ENCODE data around the gene IL1RL1.

The IL1RL1 gene

DNA sequence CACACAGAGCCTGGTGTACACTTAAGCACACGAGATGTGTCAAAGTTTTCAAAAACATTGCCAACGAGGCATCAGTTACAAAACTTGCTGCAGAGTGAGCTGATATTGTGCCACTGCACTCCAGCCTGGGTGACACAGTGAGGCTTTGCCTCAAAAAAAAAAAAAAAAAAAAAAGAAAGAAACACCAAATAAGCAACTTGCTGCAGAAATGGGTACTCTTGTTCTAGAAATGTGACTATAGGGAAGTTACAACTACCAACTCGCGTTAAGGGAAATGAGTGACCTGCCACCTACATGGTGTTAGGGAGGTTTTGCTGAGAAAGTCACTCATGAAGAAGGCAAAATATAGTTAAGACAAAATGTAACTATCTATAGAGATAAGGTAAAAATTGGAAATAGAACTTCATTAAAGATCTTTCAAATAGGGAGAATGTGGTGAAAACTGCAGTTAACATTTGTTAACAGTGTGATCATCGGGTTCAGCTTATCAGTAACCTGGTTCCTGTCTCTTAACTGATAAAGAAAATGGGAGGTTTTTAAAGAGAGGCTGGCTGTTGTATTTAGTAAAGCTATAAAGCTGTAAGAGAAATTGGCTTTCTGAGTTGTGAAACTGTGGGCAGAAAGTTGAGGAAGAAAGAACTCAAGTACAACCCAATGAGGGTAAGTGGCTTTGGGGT is at the start of gene IL1RL1:
IL1RL1 (plus strand) TSS at position 600 of the 677 bp plus-strand sequence. CDS start 26,702 bp downstream, outside the sequence.
- no peak for DNase-seq

- peak; percentile 28 for DNase-seq
These were observed 48.9 kb upstream of the IL1RL1 start for GRCh38 chr2:102262216-102263129.

DNA sequence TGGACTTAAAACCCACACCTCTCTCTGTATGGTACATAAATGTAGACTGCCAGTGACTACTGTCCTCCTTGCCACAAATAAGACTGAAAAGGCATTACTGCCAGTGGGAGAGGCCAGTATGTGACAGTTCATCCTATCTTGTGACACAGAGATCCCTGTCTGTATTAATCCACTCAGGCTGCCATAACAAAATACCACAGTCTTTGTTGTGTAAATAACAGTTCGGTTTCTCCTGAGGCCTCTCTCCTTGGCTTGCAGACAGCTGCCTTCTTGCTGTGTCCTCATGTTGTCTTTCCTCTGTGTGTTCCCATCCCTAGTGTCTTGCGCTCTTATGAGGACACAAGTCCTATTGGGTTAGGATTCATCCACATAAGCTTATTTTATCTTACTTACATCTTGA is 46.4 kb upstream of the IL1RL1 start:
- no peak for DNase-seq

GRCh38 chr2:102266204-102266603 is 45.2 kb upstream of the IL1RL1 start:
- no peak for DNase-seq

DNA sequence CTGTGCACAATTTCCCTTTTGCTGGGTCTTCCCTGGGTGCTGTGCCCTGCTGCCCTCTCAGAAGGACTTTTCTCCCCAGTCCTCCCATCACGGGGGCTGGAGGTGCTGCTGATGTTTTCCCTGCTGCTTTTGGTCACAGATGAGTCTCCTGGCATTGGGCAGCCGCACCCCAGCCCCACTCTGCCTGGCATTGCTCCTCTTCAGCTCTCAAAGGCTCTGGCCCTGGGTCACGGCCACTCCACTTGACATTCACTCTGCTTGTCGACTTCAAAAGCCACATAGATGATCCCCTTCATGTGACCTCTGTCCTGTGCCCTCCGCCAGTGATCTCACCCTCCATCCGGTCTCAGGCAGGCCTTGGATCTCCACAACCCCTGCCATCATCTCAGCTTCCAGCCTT is 43.6 kb upstream of the IL1RL1 start:
- DNase-seq, result no peak

- no peak for DNase-seq
These were observed 42.7 kb upstream of the IL1RL1 start for GRCh38 chr2:102268510-102269199.

- no peak for DNase-seq
These were observed 42.2 kb upstream of the IL1RL1 start for GRCh38 chr2:102269200-102269524.

DNA sequence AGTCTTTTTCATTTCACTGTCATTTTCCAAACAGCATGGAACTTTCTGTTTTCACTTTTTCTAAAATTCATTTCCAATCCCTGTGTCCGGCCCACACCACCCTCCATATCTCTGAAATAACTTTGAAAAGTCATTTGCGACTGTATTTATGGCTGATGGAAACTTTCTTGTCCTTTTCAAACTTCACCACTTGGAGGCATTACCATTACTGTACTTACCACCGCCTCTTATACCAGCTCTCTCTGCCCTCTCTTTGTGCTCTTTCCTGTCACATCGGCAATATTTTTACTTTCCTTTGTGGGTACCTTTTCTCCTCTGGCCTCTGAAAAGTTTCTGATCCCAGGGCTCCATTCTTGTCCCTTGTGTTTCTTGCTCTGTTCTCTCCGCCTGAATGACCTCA is 39.5 kb upstream of the IL1RL1 start:
- DNase-seq, result peak; percentile 44

DNA sequence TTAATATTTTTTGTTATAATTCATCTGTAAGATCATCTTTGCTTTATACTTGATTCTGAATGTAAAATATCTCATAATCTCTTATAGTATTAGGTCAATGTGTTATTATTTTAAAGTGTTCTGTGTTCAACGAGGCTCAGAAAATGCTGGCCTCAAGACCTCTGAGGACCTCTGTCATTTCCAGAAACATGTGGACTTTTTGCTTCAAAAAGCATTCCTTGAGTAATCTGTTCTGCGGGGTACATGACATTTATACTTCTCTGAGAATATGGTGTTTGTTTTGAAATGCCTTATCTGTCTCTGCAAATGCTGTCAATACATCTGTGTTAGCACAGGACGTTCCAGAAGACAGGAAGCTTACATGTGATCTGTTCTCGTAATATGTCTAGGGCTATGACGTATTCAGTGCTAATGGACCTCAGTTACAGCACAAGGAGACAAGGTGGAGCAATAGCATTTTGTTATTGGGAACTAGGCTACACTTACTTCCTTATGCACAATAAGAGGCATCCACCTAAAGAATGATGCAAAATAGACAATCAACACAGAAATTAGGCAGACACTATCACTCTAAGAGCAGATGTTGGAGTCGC is 37.6 kb upstream of the IL1RL1 start:
- no peak for DNase-seq

DNA sequence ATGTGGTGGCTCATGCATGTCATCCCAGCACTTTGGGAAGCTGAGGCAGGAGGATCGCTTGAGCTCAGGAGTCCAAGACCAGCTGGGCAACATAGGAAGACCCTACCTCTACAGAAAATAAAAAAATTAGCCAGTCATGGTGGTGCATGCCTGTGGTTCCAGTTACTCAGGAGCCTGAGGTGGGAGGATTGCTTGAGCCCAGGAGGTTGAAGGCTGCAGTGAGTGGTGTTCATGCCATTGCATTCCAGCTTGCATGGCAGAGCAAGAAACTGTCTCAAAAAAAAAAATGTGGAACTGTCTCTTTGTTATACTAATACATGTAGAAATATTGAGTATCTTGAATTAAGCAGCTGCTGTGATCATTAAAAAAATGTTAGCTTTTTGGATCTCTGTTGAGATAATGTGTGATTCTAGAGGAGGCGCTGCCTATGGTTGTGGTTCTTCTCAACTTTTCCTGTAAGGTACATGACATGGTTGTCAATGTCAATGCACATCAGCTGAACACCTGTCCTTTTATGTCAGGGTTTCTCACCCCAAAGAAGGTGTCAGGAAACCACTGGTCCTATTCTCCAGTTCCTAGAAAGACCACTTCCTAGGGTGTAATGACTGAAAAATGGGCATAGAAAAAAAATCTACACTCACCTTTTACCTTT is 34.7 kb upstream of the IL1RL1 start:
- peak; percentile 42 for DNase-seq

- no peak for DNase-seq
These were observed 34.1 kb upstream of the IL1RL1 start for GRCh38 chr2:102277202-102277700.

GRCh38 chr2:102278720-102279390 is 32.5 kb upstream of the IL1RL1 start:
- no peak for DNase-seq

GRCh38 chr2:102279391-102279735 is 32.0 kb upstream of the IL1RL1 start:
- DNase-seq, result no peak

GRCh38 chr2:102282678-102283091 is 28.7 kb upstream of the IL1RL1 start:
- DNase-seq, result no peak

GRCh38 chr2:102283996-102284395 is 27.4 kb upstream of the IL1RL1 start:
- no peak for DNase-seq

GRCh38 chr2:102284611-102285010 is 26.8 kb upstream of the IL1RL1 start:
- DNase-seq, result no peak

DNA sequence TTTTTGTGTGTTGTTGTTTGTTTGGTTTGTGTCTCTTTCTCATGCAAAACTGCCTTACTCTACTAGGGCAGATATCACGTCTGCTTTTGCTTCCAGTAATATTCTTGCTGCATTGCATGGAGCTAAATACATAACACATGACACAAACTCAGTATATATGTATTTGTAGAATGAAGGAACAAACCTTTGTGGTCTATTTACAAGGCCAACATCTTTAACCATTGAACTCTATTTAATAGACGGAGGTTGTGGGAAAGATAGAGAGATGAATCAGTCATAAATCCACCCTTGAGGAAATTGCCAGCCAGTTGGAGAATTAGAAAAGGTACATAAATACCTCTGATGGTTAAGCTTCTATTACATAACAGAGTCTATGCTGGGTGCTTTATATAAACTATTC is 26.0 kb upstream of the IL1RL1 start:
- DNase-seq, result no peak

- no peak for DNase-seq
These were observed 25.3 kb upstream of the IL1RL1 start for GRCh38 chr2:102286041-102286440.

GRCh38 chr2:102289129-102289528 is 22.2 kb upstream of the IL1RL1 start:
- no peak for DNase-seq

DNA sequence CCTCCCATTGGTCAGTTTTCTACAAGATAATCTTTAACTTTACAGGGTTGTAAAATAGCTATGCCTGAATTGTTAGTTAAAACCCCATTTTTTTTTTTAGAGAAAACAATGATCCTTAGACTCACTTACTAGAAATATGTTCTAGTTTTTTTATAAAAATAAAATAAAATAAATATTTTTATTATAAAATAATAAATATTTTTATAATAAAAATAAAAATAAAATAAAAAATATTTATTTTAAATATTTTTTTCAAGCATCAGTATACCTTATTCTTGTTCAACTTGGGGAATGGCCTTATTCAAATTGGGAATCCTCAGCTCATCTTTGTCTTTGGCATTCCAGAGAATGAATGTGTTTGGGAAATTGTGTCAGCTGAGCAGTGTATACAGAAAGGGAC is 20.8 kb upstream of the IL1RL1 start:
- no peak for DNase-seq

- DNase-seq, result no peak
These were observed 19.9 kb upstream of the IL1RL1 start for GRCh38 chr2:102291319-102292075.

All from activated CD4-positive, alpha-beta T cell treated with anti-CD3 and anti-CD28 coated beads, Interleukin-2, Interleukin-6, amounts not matched to agents 100 ng/mL and 50 ng/mL, durations not matched to agents 16 hours and 8 hours (primary cell).